Testis (tissue), 2 donors: Measurements from ENCODE around the gene RCOR2.

Source experiments
- POLR2A ChIP-seq: fragments of 450-650 bp; IDR thresholded peaks from one replicate; pipeline ENCODE4 v1.6.1; 2017; ENCODE audit warnings: antibody characterized with exemption, mild to moderate bottlenecking, moderate library complexity
- TF ChIP-seq, protein P1 (sequence below), 3 experiments: fragments of 450-650 bp in 2 of 3; fragments of 200-600 bp in 1 of 3; sonication (generic) in 1 of 3; IDR thresholded peaks; one replicate each; pipeline ENCODE4 v1.5.1; 2016 to 2019; ENCODE audit warnings: antibody characterized with exemption in 3 of 3, mild to moderate bottlenecking in 2 of 3, moderate library complexity in 1 of 3

DNA sequence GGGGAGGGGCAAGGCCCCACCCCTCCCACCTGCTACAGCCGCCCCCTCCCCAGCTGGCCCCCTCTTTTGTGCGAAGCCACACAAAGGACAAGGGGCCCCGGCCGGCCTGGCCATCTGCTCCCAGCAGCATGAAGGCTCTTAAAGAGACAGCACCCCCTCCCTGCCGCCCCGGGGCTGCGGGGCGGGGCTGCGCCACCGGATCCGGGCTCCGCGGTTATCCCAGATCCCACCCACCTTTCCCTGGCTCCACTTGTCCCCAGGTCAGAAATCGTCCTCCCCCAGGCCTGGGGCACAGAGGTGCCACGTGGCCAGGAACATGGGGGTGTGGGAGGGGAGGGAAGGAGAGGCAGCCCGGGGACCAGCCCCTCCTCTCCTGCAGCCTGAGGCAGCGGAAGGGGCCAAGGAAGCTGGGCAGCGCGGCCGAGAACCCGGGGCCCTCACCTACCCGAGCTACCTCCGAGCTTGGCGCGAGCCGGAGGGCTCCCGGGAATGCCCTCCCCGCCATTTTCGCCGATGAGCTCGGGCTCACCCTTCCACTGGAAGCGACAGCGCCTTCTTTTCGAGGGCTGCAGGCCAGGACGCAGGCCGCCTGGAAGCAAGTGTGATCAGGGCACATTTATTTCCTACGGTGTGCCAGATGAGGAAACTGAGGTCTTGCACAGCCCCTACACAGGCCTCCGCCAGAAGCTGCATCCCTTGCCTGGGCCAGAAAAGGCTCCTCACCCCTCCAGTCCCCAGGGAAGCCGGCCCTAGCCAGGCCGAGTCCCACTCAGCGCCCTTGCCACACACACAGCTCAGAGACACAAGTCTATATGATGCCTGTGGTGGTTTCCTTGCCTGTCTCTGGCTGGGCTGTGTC lies 2.5 kb upstream of the RCOR2 start:
- TF ChIP-seq, protein P1, sequence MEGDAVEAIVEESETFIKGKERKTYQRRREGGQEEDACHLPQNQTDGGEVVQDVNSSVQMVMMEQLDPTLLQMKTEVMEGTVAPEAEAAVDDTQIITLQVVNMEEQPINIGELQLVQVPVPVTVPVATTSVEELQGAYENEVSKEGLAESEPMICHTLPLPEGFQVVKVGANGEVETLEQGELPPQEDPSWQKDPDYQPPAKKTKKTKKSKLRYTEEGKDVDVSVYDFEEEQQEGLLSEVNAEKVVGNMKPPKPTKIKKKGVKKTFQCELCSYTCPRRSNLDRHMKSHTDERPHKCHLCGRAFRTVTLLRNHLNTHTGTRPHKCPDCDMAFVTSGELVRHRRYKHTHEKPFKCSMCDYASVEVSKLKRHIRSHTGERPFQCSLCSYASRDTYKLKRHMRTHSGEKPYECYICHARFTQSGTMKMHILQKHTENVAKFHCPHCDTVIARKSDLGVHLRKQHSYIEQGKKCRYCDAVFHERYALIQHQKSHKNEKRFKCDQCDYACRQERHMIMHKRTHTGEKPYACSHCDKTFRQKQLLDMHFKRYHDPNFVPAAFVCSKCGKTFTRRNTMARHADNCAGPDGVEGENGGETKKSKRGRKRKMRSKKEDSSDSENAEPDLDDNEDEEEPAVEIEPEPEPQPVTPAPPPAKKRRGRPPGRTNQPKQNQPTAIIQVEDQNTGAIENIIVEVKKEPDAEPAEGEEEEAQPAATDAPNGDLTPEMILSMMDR (IDR thresholded peaks at IDR 0.05), result no peak
- no peak for TF ChIP-seq POLR2A
